Effector CD4-positive, alpha-beta T cell (primary cell): Measurements from ENCODE around the gene ABHD17A.

Experiments used
- DNase-seq: peaks from one replicate; pipeline ENCODE4 v3.0.0-alpha.2; 2020

The ABHD17A gene

DNA sequence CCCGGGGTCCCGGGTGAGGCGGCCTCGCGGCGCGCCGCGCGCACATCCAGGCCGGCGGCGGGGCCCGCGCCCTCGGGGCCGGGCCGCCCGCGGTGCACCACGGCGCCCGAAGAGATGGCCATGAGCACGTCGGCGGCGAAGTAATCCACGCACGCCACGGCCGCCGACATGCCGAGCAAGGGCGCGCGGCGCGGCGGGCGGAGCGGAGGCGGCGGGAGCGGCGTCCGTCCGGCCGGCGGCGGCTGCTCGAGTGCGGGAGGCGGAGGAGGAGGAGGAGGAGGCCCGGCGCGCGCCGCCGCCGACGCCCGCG is 22.0 kb downstream of the ABHD17A start, which contains the start of gene KLF16:
TSS of gene KLF16 (minus strand) at position 252 of the 310 bp plus-strand sequence. CDS start at position 170, 82 bp downstream.
- DNase-seq: no peak

DNA sequence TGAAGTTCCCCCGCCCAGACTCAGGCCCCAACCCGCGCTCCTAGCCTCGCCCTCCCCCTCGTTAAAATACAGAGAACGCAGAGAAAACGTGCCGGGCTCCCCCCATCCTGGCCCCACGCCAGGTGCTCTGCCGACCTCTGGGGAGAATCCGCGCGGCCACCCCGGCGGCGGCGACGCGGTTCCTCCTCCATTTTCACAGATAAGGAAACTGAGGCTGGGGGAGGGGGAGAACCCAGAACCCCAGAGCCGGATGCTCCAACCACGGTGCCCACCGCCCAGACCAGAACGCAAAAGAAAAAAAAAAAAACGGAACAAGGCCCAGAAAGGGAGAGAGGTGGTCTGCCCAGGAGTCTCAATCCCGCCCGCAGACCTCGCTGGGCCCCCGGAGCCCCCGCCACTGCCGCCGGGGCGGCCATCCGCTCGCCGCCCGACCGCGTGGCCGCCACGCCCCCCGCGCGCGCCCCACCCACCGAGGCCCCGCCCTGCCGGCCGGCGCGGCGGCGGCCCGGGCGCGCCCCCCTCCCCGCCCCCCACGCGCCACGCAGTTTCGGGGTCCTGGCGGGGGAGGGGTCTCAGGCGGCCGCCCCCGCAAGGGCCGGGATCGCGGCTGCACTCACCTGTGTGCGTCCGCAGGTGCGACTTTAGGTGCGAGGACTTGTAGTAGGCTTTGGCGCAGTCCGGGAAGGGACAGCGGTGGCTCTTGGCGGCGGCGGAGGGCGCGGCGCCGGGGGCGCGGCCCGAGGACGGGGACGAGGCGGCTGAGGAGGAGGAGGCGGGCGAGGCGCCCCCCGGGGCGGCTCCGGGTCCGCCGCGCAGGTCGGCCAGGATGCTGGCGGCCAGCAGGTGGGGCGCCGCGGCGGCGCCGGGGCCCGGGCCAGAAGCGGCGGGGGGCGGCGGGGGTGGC is 22.6 kb downstream of the ABHD17A start:
- peak; percentile 53 for DNase-seq

DNA sequence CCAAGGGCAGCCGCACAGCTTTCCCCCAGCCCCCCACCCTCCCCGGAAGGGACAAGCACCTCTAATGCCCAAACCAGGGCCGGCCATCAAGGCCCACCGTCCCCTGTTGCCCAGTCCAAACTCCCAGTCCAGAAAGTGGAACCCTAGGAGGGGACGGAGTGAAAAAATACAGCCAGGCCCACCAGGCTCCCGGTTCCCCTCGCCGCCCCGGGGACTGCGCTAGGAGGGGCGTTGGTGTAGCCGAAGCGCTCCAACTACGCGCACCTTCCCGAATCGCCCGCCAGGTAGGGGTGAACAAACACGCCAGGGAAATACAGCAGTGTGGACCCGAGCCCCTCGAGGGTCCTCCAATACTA is 23.2 kb downstream of the ABHD17A start:
- no peak for DNase-seq

DNA sequence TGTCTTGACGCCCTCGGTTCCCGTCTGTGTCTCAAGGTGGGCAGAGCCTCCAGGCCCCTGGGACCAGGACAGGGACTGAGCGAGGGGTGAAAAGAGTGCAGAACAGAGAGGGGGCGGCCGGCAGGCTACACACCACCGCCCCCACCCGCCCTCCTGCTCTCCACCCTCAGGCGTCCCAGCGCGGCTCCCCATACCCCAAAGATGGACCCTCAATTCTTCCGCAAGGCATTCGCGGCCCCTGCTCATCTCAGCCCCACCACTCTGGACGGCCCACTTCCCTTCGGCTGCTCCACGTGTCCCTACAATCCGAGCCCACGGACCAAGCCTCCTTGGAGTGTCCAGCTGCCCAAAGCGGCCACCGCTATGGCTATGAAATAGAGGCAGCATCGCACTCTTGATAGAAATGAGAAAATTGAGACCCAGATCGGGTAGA is 23.7 kb downstream of the ABHD17A start:
- DNase-seq: no peak

DNA sequence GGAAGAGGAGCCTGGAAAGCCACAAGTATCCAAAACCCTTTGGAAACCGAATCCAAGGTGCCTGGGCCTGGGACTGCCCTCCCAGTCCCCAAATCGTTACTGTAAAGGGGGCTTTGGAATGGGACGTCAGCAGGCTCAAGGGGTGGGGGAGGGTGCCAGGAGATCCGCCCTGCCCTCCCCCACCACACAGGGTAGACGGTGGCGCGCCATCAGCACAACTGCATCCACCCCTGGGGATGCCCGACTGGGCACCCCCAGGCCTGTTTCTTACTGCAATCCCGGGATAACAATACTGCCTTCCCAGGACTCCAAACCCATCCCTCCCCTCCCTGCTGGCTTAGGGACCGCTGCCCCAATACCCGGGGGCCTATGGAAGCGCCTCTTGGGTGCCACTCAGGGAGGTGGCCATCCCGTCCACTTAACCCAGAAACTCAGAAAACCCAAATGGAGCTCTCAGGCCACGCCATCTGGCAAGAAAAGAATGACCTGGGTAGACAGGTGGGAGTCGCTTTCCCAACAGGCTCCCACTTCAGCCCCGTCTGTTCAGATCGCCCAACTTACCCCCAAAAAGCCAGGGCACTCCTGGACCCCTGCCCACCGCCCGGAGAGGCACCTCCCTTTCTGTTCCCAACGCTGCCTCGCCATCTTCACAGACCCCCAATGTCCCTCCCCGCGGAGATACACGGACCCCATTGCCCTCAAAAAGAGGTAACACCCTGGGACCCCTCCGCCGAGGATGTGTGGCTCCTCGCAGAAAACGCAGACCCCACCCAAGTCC is 24.3 kb downstream of the ABHD17A start:
- DNase-seq: no peak

DNA sequence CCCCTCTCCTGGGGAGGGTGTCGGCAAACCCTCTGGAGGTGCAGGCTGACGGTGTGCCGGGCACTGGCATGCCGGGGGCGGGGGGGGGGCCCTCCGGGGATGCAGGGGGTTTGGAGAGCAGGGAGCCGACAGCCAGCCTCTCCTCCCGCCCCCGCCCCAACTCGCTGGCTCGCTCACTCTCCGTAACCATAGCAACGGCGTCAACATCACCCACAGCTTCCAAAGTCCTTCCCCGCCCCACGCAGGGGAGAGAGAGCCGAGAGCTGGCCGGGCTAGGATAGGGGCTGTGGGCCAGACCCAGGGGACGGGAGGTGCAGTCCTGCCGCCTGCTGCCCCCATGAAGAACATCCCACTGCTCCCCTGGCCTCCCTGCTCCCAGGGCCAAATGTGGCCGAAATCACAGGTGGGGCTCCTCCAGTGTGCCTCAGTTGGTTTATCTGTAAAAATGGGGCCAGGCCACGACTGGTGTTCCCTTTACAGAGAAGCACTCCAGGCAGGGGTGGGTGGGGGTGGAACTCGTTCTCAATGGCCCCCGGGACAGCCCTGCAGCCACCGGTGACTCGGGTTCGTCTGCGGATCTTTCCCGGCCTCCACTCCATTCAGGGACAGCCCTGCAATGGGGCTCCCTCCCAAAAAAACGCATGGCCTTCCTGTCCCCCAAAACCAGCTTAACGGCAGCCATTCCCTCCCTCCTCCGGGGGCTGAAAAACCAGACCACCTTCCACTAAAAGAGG is 25.1 kb downstream of the ABHD17A start:
- peak; percentile 62 for DNase-seq

DNA sequence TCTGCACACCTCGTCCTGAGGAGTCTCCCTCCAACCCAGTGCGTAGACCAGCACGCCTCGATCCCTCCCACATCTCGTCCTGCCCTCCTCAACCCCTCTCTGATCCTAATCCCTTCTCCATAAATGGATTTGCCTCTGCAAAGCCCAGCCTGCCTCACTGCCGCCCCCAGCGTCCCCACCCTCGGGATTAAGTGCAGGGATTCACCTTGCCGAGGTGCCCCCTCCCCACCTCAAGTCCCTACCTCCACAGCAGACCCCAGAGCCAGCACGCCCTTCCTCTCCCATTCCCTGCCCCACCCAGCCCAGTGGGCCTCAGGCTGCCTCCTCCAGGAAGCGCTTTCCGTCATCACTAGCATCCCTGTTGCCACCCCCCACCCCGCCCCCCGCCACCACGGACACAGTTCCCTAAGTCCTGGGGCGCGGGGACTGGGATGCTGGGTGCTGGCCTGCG is 25.9 kb downstream of the ABHD17A start:
- no peak for DNase-seq

DNA sequence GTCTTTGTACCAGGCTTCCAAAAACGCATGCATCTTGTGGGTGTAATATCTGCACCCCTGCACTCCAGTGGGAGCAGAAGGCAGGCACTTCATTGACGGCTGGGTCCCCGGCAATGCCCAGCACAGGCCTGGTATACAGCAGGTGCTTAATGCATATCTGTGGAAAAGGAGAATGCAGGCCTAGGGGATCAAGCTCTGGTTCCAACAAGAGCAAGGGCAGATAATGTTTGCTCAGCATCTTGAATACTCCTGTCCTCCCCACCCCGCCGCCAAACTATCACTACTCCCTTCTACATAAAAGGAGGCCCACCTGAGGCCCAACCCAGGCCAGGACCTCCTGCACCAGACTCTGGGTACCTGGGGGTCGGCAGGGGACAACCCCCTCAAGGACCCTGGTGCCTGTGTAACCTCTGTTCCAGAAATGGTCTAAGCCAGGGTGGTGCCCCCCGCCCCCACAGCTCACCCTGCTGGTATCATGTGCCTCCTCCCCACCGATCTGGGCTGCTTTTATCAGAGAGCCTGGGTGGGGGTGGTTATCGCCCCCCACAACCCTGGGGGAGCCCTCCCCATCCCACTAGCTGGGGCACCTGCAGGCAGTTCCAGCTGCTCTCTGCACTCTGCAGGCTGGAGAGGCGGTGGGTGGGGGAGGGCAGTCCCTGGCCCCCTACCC is 26.7 kb downstream of the ABHD17A start:
- DNase-seq: no peak

DNA sequence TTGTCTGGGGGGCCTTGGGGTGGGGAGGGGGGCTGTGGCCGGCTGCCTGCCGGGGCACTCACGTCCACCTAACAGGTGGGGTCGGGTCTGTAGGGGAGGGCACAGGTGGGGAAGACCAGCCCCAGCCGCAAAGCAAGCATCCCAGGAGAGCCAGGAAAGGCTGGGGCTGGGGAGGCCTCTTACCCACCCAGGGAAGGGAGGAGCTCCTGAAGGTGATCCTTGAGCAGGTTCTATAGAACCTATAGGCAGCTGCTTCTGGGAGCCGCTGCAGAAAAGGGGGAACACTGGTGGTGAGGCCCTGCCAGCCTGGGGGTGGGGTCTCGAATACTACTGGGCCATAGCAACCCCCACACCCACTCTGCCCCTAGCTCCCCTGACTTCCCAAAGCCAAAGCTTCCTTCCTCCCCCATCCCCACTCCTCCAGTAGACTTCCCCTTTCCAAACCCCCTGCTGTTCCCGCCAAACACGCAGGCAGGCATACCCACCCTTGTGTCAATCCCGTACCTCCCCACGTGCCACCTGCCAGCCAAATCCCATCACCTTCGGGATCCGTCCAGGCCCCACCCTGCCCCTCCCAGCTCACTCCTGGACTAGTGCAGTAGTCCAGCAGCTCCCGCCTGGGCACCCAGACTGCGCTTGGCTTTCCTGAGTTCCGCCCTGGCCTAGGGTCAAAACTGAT is 27.5 kb downstream of the ABHD17A start:
- DNase-seq: no peak

DNA sequence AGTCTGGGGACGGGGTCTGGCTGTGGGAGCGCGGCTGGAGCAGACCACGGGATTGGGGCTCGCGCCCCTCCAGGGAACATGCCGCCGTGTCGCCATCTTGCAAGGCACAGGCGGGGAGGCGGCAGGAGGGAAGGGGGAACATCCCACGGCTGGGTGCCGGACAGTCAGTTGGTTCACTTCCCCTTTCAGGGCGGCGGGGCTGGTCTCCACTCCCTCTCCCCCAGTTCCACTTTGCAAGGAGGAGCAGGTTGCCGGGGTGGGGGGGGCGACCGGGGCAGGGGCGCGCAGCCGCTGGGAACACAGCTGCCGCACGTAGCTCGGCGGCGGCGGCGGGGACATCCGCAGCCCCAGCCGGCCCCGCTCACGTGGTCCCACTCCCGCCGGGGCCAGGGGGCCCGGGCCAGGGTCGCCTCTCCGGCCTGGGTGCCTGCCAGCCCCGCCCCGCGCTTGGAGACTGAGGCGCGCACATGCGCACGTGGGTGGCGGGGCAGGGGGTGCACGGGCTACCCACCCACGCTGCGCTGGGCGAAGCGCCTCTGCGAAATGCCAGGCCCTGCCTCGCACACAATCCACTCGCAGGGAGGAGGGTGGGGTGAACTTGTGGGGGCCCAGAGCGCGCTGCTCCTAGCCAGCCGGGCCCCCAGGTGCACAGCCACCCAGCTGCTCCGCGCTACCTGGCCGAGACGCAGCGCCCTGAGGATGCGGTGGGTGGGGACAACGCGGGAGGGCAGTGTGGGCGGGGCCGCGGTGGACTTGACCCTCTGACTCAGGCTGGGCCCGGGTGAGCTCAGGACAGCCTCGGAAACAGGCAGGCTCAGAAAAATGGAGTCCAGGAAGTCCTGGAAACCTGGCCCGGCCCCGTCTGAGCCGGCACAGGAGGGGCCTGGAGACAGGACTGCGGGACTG is 28.3 kb downstream of the ABHD17A start:
- no peak for DNase-seq

DNA sequence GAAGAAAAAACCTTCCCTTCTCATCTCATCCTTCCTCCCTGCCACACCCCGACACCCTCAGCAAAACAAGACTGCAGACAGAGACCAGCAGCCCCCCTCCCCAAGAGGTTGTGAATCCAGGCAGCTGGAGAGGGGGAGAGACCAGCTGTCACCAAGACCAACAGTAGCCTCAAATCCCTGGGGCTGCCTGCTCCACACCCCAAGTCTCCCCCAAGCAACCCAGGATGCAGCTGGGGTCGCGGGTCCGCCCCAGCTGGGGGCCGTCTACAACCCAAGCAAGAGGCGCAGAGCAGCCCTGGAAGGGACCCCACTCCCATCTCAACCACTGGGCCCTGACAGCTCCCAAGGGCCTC is 29.0 kb downstream of the ABHD17A start:
- DNase-seq: no peak

DNA sequence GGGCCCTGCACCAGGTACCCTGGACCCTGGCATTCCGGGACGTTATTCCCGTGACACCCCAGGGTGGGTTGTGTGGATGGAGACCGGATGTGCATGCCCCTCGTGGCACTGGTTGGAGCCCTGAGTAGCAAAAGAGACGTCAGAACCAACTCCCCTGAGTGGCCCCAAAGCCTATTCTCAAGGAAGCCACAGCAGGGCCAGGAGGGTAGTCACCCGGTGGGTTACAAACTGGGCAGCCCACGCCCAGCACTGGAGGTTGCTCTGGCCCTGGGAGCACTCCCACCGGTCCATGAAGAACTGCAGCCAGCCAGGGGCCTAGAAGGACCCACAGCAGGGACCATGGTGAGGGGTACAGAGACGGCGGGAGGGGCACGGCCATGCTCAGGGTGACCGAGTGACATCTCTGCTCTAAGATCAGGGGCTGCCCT is 29.5 kb downstream of the ABHD17A start:
- no peak for DNase-seq

DNA sequence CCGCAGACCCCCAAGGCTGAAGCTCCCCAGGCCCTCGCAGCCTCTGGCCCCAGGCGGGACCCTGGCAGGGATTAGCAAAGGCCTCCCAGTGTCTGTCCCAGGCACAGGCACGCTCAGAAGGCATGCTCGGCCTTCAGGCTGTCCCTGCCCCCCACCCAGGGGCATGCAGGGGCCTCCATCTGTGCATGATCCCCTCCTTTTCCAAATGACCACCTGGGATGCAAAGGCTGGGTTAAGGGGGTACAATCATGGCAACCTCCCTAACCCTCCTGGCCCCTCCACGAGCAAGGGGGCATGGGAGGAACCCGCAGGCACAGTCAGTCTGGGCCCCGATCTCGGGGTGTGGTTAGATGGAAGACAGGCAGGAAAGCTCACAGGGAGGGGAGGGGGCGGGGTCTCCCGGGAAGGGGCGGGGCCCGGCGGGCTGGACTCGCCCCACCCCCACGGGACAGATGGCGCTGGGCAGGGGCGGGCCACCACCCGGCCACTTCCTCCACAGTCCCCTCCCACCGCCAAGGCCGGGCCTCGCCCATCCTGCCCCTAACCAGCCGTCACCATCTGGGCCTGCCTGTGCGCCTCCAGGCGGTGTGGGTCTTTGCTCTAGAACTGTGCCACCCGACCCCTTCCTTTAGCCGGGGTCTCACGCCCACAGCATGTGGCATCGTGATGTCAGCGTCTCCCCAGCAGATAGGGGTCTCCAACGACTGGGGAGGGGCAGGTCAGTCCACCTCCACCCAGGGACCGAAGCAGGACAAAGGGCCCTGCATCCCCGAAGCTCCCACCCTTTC is 30.1 kb downstream of the ABHD17A start:
- DNase-seq: peak; percentile 65

DNA sequence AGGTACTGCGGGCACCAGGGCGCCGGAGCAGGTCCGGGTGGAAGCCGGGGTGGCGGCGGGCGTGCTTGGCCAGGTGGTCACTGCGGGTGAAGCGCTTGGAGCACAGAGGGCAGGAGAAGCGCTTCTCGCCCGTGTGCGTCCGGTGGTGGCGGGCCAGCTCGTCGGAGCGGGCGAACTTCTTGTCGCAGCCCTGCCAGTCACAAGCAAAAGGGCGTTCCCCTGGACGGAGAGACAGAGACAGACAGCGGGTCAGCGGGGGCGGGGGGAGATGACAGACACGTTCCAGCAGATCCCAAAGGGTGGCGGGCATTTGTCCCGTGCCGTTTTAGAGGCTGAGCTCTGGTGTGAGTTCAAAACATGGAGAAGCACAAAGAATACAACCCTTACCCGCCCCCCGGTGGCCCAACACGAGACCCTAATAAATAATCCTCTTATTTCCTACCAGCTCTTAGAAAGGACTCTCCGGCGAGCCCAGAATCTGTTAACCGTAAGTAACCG is 30.7 kb downstream of the ABHD17A start:
- DNase-seq: no peak

DNA sequence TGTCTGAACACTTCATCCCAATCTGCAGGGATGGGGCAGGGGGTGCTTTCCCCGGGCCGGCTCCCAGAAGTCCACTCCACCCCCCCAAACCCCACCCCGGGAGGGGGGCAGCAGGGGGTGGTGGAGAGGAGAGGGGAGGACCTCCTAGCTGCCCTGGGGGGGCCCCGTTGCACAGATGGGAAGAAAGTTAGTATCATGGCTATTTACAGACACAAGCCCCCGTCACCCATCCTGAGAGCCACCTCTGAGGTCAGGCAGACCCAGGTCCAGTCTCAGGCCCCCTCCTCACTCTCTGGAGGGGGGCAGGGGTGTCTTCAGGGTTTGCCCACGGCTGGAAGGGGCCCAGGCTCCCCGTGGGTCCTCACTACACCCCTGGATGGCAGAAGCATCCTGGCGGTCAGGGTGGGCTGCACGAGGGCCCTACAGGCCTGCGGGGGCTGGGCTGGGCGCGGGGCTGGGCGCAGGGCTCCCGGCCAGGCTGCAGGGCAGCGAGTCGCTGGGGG is 31.2 kb downstream of the ABHD17A start:
- no peak for DNase-seq

DNA sequence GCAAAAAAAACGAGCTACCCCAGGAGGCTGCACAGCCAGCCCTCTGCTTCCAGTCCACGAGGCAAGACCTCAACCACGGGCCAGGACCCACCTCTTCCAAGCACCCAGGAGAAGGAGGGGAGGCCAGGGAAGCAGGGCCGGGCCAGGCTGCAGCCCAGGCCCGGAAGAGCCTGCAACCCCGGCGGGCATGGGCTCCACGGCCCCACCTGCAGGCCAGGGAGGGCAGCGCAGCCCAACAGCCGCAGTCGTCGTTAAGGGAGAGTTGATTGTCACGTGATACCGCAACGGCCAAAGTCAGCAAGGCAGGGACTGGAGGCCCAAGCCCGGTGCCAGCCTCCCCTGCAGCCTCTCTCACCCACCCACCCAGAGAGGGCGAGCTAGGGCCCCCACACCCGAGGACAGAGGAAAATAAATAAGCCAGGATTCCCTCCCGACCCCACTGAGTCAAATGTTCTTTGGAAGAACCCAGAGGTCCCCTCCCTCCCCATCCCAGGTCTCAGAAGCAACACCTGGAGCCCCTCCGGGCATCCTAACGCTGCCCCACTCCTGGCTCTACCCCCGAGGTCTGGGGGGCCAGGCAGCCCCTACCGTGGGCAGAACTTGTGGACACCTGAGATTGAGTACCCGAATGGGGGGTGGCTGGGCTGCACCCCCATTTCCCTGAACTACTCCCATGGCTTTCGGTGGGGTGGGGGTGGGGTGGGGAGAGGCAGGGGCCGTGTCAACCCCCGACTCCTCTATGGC is 31.8 kb downstream of the ABHD17A start:
- DNase-seq: peak; percentile 74

DNA sequence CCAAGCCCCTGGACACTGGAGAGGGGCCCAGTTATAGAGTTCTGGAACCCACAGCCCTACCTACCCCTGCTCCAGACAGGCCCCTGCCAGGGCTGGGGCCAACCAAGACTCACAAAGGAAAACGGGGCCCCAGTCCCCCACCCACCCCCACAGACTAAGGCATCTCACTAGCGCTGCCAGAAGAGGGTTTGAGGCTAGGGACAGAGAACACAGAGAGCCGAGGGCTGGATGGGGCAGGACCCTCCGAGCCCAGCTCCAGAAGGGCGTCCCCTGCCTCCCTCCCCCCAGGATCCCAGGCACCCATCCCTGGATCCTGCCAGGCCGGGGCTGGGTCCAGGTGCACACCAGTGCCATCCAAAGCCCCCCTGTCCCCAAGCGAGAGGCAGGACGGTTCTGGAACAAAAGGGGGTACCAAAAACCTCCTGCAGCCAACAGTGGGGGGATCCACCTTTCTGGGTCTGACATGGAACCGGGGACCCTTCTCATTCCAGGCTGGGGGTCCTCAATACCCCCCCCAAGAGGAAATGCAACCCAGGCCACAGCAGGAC is 32.6 kb downstream of the ABHD17A start:
- no peak for DNase-seq
